SU-DHL-6 (cell line): ENCODE data around the gene ONECUT1.

Experiments used
- H2AFZ ChIP-seq: fragments of 200-600 bp; sonication (generic); 2 replicates; pipeline ENCODE4 v1.6.1; 2014; ENCODE audit warnings: low read depth, mild to moderate bottlenecking, moderate library complexity, mixed read lengths, antibody characterized with exemption, low read length; ENCODE audit not compliant: severe bottlenecking
- H3F3A ChIP-seq: fragments of 200-600 bp; shearing (Covaris generic); 2 replicates; pipeline ENCODE4 v1.6.0; 2016; ENCODE audit warnings: antibody characterized with exemption, mild to moderate bottlenecking; ENCODE audit not compliant: insufficient read depth
- H3K27ac ChIP-seq: fragments of 200-600 bp; sonication (generic); 2 replicates; pipeline ENCODE4 v1.5.1; 2016; ENCODE audit warnings: low read depth, mild to moderate bottlenecking, low read length, moderate library complexity, mixed read lengths
- H3K27me3 ChIP-seq: fragments of 200-600 bp; sonication (generic), shearing (Covaris generic); 2 replicates; pipeline ENCODE4 v1.6.0; 2014; ENCODE audit warnings: mild to moderate bottlenecking, low read length
- H3K36me3 ChIP-seq: fragments of 200-600 bp; sonication (generic); 2 replicates; pipeline ENCODE4 v1.6.1; 2014; ENCODE audit warnings: mild to moderate bottlenecking, low read length, mixed read lengths
- H3K4me2 ChIP-seq: fragments of 300-600, 200-600 bp; shearing (Covaris generic), sonication (generic); 2 replicates; pipeline ENCODE4 v1.6.0; 2014; ENCODE audit warnings: low read length, low read depth, mild to moderate bottlenecking; ENCODE audit not compliant: poor library complexity, severe bottlenecking
- H3K4me3 ChIP-seq: fragments of 200-600 bp; sonication (generic); 2 replicates; pipeline ENCODE4 v1.5.1; 2014; ENCODE audit warnings: antibody characterized with exemption, low read length, mild to moderate bottlenecking, mixed read lengths; ENCODE audit not compliant: insufficient read depth, poor library complexity, severe bottlenecking
- H3K79me2 ChIP-seq: fragments of 200-600 bp; sonication (generic); 2 replicates; pipeline ENCODE4 v1.6.1; 2014; ENCODE audit warnings: mild to moderate bottlenecking, low read length, moderate library complexity; ENCODE audit not compliant: insufficient read depth
- H3K9ac ChIP-seq: fragments of 200-600 bp; sonication (generic); 2 replicates; pipeline ENCODE4 v1.7.0; 2014; ENCODE audit warnings: mild to moderate bottlenecking, low read length
- H3K9me2 ChIP-seq: fragments of 200-600 bp; sonication (generic); replicated peaks from 2 replicates; pipeline ENCODE4 v1.6.1; 2014; ENCODE audit warnings: low read length; ENCODE audit not compliant: insufficient read depth
- H3K9me3 ChIP-seq: fragments of 200-600 bp; sonication (generic); 2 replicates; pipeline ENCODE4 v1.6.1; 2014; ENCODE audit warnings: low read length, mixed read lengths; ENCODE audit not compliant: insufficient read depth
- H4K20me1 ChIP-seq: fragments of 200-600 bp; sonication (generic); 2 replicates; pipeline ENCODE4 v1.6.1; 2014; ENCODE audit warnings: low read depth, mild to moderate bottlenecking, antibody characterized with exemption, low read length, moderate library complexity, mixed read lengths
- EZH2phosphoT487 ChIP-seq: fragments of 200-600 bp; sonication (generic), shearing (Covaris generic); conservative IDR thresholded peaks from 2 replicates; pipeline ENCODE4 v1.6.1; 2018; ENCODE audit warnings: mild to moderate bottlenecking, antibody characterized with exemption, low read length, moderate library complexity, mixed read lengths
- TF ChIP-seq, protein P1 (sequence below): fragments of 200-600 bp; sonication (generic); IDR thresholded peaks from one replicate; pipeline ENCODE4 v1.5.1; 2017; ENCODE audit warnings: antibody characterized with exemption, mild to moderate bottlenecking, low read length, moderate library complexity; ENCODE audit not compliant: insufficient read depth, poor library complexity, severe bottlenecking

Gene ONECUT1

DNA sequence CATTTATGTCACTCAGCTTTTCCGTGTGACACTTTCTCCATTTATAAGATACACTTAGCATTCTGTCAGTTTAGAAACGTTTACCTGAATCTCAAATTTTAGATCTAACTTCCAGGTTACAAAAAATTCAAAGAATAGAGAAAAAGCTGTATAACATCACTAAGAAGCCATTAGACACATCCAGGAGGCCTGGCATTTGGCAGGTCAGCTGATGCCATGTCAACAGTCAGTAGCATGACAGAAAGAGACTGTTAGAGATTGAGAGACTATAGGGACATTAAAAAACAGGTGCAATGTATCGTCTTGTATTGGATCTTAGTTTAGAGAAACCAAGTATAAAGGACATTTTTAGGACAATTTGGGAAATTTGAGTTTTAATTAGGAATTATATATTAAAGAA is 57.6 kb downstream of the ONECUT1 start:
- Histone ChIP-seq H4K20me1 (no peaks in the 10 kb centered on the region), H3K4me2 (no peak overlapping the region), H3K4me3 (no peak overlapping the region), H3K27ac (no peak overlapping the region), H3K79me2 (no peaks in the 10 kb centered on the region), H3K9ac (no peak overlapping the region), H2AFZ (no peak overlapping the region), H3K9me2 (no peaks in the 10 kb centered on the region), H3K9me3 (no peaks in the 10 kb centered on the region), H3F3A (no peaks in the 10 kb centered on the region; the same call in 1 of the 2 replicates), H3K36me3 (no peaks in the 10 kb centered on the region), H3K27me3 (no peaks in the 10 kb centered on the region)
- TF ChIP-seq, protein P1, sequence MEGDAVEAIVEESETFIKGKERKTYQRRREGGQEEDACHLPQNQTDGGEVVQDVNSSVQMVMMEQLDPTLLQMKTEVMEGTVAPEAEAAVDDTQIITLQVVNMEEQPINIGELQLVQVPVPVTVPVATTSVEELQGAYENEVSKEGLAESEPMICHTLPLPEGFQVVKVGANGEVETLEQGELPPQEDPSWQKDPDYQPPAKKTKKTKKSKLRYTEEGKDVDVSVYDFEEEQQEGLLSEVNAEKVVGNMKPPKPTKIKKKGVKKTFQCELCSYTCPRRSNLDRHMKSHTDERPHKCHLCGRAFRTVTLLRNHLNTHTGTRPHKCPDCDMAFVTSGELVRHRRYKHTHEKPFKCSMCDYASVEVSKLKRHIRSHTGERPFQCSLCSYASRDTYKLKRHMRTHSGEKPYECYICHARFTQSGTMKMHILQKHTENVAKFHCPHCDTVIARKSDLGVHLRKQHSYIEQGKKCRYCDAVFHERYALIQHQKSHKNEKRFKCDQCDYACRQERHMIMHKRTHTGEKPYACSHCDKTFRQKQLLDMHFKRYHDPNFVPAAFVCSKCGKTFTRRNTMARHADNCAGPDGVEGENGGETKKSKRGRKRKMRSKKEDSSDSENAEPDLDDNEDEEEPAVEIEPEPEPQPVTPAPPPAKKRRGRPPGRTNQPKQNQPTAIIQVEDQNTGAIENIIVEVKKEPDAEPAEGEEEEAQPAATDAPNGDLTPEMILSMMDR: no peak
- no peak for TF ChIP-seq EZH2phosphoT487

DNA sequence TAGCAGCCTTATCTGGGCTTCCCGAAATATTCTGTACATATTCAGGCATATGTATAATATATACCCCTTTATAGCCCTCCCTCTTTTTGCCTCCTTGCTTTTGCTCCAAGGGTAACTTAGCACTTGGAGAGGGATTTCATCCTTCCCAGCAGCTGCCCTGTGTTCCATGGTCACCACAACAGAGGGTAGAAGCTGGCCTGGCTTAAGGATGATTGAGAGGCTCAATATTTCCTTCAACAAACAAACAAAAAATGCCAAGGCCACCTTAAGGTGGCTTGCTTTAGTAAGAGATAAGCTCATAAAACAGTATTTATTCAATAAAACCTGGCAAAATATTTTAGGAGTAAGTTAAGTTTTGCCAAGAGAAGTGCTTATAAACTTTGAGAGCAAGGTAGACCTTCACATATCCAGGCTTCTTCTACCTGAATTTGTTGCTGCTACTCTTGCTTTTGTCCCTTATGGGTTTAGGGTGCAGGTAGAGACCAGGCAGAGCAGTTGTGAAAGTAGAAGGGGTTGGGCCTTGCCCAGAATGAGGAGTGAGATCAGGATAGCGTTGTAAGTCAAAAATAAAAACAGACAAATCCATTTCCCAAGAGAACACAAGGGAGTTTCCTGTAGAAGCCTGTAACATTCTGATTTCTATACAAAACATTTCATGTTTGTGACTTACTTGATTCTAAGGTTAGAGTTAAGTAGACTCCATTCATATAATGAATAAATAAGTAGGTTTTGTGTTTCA is 58.2 kb downstream of the ONECUT1 start:
- Histone ChIP-seq H2AFZ (peak overlapping the region; percentile 17), H3K9ac (no peak overlapping the region), H3K4me3 (no peak overlapping the region), H3K36me3 (no peaks in the 10 kb centered on the region), H3K9me3 (no peaks in the 10 kb centered on the region), H3K27me3 (no peaks in the 10 kb centered on the region), H3K4me2 (no peak overlapping the region), H4K20me1 (no peaks in the 10 kb centered on the region), H3K27ac (no peak overlapping the region), H3K79me2 (no peaks in the 10 kb centered on the region), H3F3A (no peaks in the 10 kb centered on the region; the same call in 1 of the 2 replicates), H3K9me2 (no peaks in the 10 kb centered on the region)
- TF ChIP-seq, protein P1: no peak
- no peak for TF ChIP-seq EZH2phosphoT487

DNA sequence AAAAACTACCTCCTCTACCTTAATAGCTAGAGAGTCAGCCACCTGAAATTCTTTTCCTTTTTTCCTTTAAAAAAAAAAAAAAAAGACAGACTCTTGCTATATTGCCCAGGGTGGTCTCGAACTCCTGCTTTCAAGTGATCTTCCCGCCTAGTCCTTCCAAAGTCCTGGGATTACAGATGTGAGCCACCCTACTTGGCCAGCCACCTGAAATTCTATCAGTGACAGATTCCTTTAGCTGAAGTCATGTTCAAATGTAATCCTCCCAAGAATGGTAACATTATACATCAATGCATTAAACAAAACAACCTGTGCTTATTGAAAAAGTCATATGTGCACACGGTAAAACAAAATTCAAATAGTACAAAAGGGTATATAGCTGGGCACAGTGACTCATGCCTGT is 59.1 kb downstream of the ONECUT1 start:
- no peak overlapping the region for H3K4me3 ChIP-seq
- H3K9me3 ChIP-seq: no peaks in the 10 kb centered on the region
- peak overlapping the region; percentile 96 for H2AFZ ChIP-seq
- no peak overlapping the region for H3K4me2 ChIP-seq
- H4K20me1 ChIP-seq: no peaks in the 10 kb centered on the region
- H3K27ac ChIP-seq: no peak overlapping the region
- H3F3A ChIP-seq: no peaks in the 10 kb centered on the region; the same call in 1 of the 2 replicates
- H3K27me3 ChIP-seq: no peaks in the 10 kb centered on the region
- H3K36me3 ChIP-seq: no peaks in the 10 kb centered on the region
- H3K79me2 ChIP-seq: no peaks in the 10 kb centered on the region
- TF ChIP-seq, protein P1: no peak
- TF ChIP-seq EZH2phosphoT487: no peak
- no peak overlapping the region for H3K9ac ChIP-seq
- no peaks in the 10 kb centered on the region for H3K9me2 ChIP-seq
